ENCODE data around the gene METAP2. TPM values are rescaled to one million over a fixed set of nuclear protein-coding genes. Genes with fewer than 3 reads are reported as not detected.

The METAP2 gene
- total and polyA plus RNA-seq, 2 of the 8 experiments (the other 6 are each of a cell fraction or from before 2014, with no cell fraction given) = 41.3 to 114 TPM

- POLR2A ChIA-PET (ENCODE audit: partially characterized antibody) = interaction anchor here (3.0 kb wide), 1 partner anchor 8 kb away, joined by 7 read pairs; the partner anchor contains the start of gene METAP2
- Histone ChIP-seq H3K23me2 (ENCODE audit: low read depth, low read length) (no peaks in the 10 kb centered on the region), H3K36me3 (ENCODE audit: control insufficient read depth in 2 of 4, insufficient read depth in 4 of 4, low read length in 3 of 4) (peaks cover 6 to 40% (median 26%) of the 10 kb centered on the region in 4 experiments; a peak in 6 of 8 replicates), H2AK5ac (ENCODE audit: low read depth, low read length) (no peak overlapping the region), H3K4ac (replicated peaks; ENCODE audit: insufficient read length, low read depth, low read length) (no peak overlapping the region), H3K27me3 (replicated peaks in 1 of 4; ENCODE audit: control insufficient read depth in 3 of 4, extremely low read depth in 1 of 4, insufficient read depth in 3 of 4, low read length in 3 of 4) (no peaks in the 10 kb centered on the region), H3K4me1 (replicated peaks in 1 of 4; ENCODE audit: control insufficient read depth in 3 of 4, insufficient read depth in 4 of 4, low read length in 3 of 4) (no peaks in the 10 kb centered on the region), H4K20me1 (replicated peaks in 1 of 2; ENCODE audit: control insufficient read depth in 1 of 2, insufficient read depth in 2 of 2, low read length in 2 of 2) (peaks cover 6 to 11% of the 10 kb centered on the region in 2 experiments), H3K4me2 (ENCODE audit: insufficient read depth in 1 of 2, low read depth in 2 of 2, low read length in 2 of 2) (no peak overlapping the region), H4K91ac (replicated peaks; ENCODE audit: insufficient read length, low read length) (no peak overlapping the region), H3K56ac (replicated peaks; ENCODE audit: insufficient read length, low read depth, low read length) (no peak overlapping the region), H3K79me2 (ENCODE audit: control insufficient read depth in 1 of 2, insufficient read depth in 2 of 2, low read length in 2 of 2) (peaks cover 9 to 76% of the 10 kb centered on the region in 2 experiments), H3K18ac (ENCODE audit: extremely low read depth, low read length) (no peak overlapping the region), H2AFZ (ENCODE audit: low read length) (no peak overlapping the region), H3K9ac (replicated peaks in 1 of 4; ENCODE audit: extremely low read depth in 1 of 4, low read depth in 3 of 4, low read length in 3 of 4) (no peak overlapping the region), H3K9me3 (ENCODE audit: insufficient read depth in 2 of 2, low read depth in 1 of 2, low read length in 1 of 2) (no peaks in the 10 kb centered on the region), H4K5ac (ENCODE audit: insufficient read length, low read depth, low read length) (no peak overlapping the region), H3K79me1 (ENCODE audit: low read depth, low read length) (peaks cover 6% of the 10 kb centered on the region), H3K23ac (ENCODE audit: insufficient read length) (no peak overlapping the region), H2BK120ac (replicated peaks; ENCODE audit: low read depth, low read length) (no peak overlapping the region), H2BK20ac (ENCODE audit: low read length) (no peak overlapping the region), H3K4me3 (ENCODE audit: extremely low read depth in 1 of 4, insufficient read depth in 2 of 4, low read depth in 3 of 4, low read length in 4 of 4) (no peak overlapping the region), H2BK5ac (ENCODE audit: low read depth, low read length) (no peak overlapping the region), H3K14ac (ENCODE audit: insufficient read length) (no peak overlapping the region), H2BK15ac (ENCODE audit: low read length) (no peak overlapping the region), H4K8ac (ENCODE audit: extremely low read depth, insufficient read depth, low read length) (no peak overlapping the region), H3K27ac (ENCODE audit: low read depth, low read length) (no peak overlapping the region), H2BK12ac (ENCODE audit: low read depth, low read length) (no peak overlapping the region)
- FAIRE-seq = no peak
- TF ChIP-seq CBX8 (IDR thresholded peaks at IDR 0.05; ENCODE audit: borderline replicate concordance, low read depth, low read length) = no peak
- no peak for TF ChIP-seq RFX5 (IDR thresholded peaks at IDR 0.05; ENCODE audit: borderline replicate concordance, low read depth, low read length)
- no peak for TF ChIP-seq CEBPB (IDR thresholded peaks at IDR 0.05; ENCODE audit: low read depth, low read length)
- 87% methylated on average over 7 of the region's 7 CpGs; no CpG with 5 or more reads in 1 of the 2 experiments for WGBS, 2 experiments (ENCODE audit: extremely low coverage in 1 of 2, insufficient coverage in 1 of 2, insufficient read length in 1 of 2, insufficient replicate concordance in 2 of 2, low coverage in 1 of 2, low lambda C conversion rate in 2 of 2, missing lambda C conversion rate in 1 of 2)
- DNase-seq (ENCODE audit: low read depth in 1 of 2, low spot score in 2 of 2) = no peak
- CTCF ChIA-PET (ENCODE audit: partially characterized antibody) = no interaction called here
Measured at GRCh38 chr12:95481888-95482287, 7.9 kb downstream of the METAP2 start.

Measured in H1 (cell line).